Measurements from ENCODE around the gene CATSPERE.

DNA sequence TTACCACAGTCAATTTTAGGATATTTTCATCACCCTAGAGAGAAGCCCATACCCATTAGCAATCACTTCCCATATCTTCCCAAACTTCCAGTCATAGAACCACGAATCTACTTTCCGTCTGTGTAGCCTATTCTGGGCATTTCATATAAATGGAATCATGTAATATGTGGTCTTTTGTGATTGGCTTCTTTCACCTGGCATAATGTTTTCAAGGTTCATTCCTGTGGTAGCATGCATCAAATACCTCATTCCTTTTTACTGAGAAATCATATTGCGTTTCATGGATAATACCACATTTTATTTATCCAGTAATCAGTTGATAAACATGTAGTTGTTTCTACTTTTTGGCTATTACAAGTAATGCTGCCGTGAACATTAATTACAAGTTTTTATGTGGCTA is 213.4 kb downstream of the CATSPERE start:
- TF ChIP-seq POLR2A (IDR thresholded peaks at IDR 0.05; ENCODE audit: low read length), result no peak
- TF ChIP-seq GATA1 (IDR thresholded peaks at IDR 0.05; ENCODE audit: low read depth, low read length), result no peak

All from erythroblast (primary cell).